Cardiac fibroblast (primary cell): Measurements from ENCODE around the gene TRAPPC8.
A peak's percentile ranks its signal among the peaks of the same experiment; 100 is the strongest.
"Not testable (repeated sequence)": the region's sequence is repeated elsewhere in the genome, so short reads cannot be mapped to it uniquely, and the experiment has no call there.

ENCODE experiments used
- DNase-seq, 2 donors: peaks; one replicate each; pipeline versions ENCODE4 v3.0.0 to v3.0.0-alpha.2; 2010; ENCODE audit warnings: low read depth in 2 of 2
- H3K4me3 ChIP-seq, 2 donors: replicated peaks in 1 of 2; 1 replicate in 1 of 2; 2 replicates in 1 of 2; pipeline ENCODE4 v1.5.1; 2011; ENCODE audit warnings: low read depth in 2 of 2, low read length in 2 of 2, mild to moderate bottlenecking in 2 of 2, moderate library complexity in 1 of 2
- CTCF ChIP-seq: IDR thresholded peaks from one replicate; pipeline ENCODE4 v1.5.1; 2011; ENCODE audit warnings: low read depth, mild to moderate bottlenecking, low read length, inconsistent platforms

TRAPPC8 gene

GRCh38 chr18:31957728-31958127, 14.8 kb upstream of the TRAPPC8 start:
- TF ChIP-seq CTCF, result no peak
- DNase-seq, result no peak
- H3K4me3 ChIP-seq, result no peak overlapping the region

- DNase-seq, result peak; percentile 28 to 47
- TF ChIP-seq CTCF, result no peak
- no peak overlapping the region for H3K4me3 ChIP-seq
Measured at GRCh38 chr18:31954349-31954748, 11.4 kb upstream of the TRAPPC8 start.

- H3K4me3 ChIP-seq, DNase-seq: not testable (repeated sequence)
Measured at GRCh38 chr18:31953699-31954098, 10.8 kb upstream of the TRAPPC8 start.

- TF ChIP-seq CTCF, result no peak
- no peak overlapping the region for H3K4me3 ChIP-seq
- no peak for DNase-seq
Measured at GRCh38 chr18:31952223-31952622, 9.3 kb upstream of the TRAPPC8 start.

- no peak overlapping the region for H3K4me3 ChIP-seq
- no peak for DNase-seq
- no peak for TF ChIP-seq CTCF
Measured at GRCh38 chr18:31950583-31950982, 7.7 kb upstream of the TRAPPC8 start.

GRCh38 chr18:31948349-31948748, 5.4 kb upstream of the TRAPPC8 start:
- not testable (repeated sequence) for H3K4me3 ChIP-seq, DNase-seq

- H3K4me3 ChIP-seq, result no peak overlapping the region
- no peak for DNase-seq
- no peak for TF ChIP-seq CTCF
Measured at GRCh38 chr18:31946305-31947046, 3.5 kb upstream of the TRAPPC8 start.
